ENCODE data around the gene ALG1. TPM values are rescaled to one million over a fixed set of nuclear protein-coding genes. Genes with fewer than 3 reads are reported as not detected.

ALG1 gene
- total and polyA plus RNA-seq, 2 of the 13 experiments (the other 11 are each of a cell fraction or from before 2014, with no cell fraction given), result 43.3 to 75.6 TPM

DNA sequence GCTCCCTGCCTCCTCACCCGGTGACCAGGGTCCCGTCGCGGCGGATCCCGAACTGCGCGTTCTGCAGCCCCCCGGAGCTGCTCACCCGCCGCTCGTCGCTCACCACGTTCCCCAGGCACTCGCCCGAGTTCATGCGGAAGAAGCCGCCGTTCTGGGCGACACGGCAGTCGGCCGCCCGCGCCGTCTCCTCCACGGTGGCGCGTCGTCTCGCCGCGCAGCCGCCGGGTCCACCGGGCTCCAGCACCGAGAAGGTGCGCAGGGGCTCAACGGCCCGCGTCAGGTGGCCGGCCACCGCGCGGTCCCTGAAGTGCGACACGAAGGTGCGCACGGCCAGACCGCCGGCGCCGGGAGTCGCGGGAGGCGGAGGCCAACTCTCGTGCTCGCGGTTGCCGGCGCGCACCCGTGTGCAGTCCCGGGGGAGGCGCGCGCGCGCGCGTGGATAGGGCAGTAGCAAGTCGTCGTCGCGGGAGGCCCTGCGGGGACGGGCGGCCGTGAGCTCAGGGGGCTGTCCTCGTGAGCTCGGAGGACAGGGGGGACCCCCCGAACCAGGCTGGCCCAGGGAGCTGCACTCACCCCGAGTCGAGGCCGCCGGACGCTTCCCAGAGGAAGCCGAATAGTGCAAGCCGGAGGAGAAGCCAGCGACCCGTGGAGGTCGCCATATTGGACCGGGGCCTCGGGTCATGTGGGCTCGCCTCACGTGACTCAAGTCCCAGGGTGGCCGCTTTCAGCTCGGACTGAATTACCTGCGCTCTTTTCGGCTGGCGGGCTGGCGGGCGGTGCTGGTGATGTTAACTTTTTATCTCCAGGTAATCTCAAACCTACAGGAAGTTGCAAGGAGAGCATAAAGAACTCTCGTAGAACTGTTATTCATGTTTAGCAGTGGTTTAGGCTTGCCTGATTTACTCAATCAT is 38.1 kb upstream of the ALG1 start, which contains the start of gene NAGPA (continued):
- TF ChIP-seq, protein P1, sequence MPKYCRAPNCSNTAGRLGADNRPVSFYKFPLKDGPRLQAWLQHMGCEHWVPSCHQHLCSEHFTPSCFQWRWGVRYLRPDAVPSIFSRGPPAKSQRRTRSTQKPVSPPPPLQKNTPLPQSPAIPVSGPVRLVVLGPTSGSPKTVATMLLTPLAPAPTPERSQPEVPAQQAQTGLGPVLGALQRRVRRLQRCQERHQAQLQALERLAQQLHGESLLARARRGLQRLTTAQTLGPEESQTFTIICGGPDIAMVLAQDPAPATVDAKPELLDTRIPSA (CRISPR knock-in tag; IDR thresholded peaks at IDR 0.05; ENCODE audit: borderline replicate concordance), result peak; percentile 82; the same call in 1 of the 2 replicates
- TF ChIP-seq NONO (IDR thresholded peaks at IDR 0.05) (no peak), NONO (CRISPR knock-in tag; conservative IDR thresholded peaks at IDR 0.05) (peak; percentile 94), ZNF562 (CRISPR knock-in tag; IDR thresholded peaks at IDR 0.05; ENCODE audit: borderline replicate concordance) (peak; percentile 71; the same call in 1 of the 2 replicates), ZNF282 (IDR thresholded peaks at IDR 0.05; ENCODE audit: partially characterized antibody) (no peak), ZNF337 (CRISPR knock-in tag; IDR thresholded peaks at IDR 0.05; ENCODE audit: borderline replicate concordance, low read depth) (0 out of 2 replicates have a peak, but pooled peaks have one; percentile 15), POLR2G (IDR thresholded peaks at IDR 0.05; ENCODE audit: low read depth, low read length) (peak; percentile 87), STAG1 (CRISPR knock-in tag; IDR thresholded peaks at IDR 0.05) (peak; percentile 17; the same call in 1 of the 2 replicates)
- TF ChIP-seq, protein P2, sequence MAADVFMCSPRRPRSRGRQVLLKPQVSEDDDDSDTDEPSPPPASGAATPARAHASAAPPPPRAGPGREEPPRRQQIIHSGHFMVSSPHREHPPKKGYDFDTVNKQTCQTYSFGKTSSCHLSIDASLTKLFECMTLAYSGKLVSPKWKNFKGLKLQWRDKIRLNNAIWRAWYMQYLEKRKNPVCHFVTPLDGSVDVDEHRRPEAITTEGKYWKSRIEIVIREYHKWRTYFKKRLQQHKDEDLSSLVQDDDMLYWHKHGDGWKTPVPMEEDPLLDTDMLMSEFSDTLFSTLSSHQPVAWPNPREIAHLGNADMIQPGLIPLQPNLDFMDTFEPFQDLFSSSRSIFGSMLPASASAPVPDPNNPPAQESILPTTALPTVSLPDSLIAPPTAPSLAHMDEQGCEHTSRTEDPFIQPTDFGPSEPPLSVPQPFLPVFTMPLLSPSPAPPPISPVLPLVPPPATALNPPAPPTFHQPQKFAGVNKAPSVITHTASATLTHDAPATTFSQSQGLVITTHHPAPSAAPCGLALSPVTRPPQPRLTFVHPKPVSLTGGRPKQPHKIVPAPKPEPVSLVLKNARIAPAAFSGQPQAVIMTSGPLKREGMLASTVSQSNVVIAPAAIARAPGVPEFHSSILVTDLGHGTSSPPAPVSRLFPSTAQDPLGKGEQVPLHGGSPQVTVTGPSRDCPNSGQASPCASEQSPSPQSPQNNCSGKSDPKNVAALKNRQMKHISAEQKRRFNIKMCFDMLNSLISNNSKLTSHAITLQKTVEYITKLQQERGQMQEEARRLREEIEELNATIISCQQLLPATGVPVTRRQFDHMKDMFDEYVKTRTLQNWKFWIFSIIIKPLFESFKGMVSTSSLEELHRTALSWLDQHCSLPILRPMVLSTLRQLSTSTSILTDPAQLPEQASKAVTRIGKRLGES (CRISPR knock-in tag; IDR thresholded peaks at IDR 0.05; ENCODE audit: borderline replicate concordance), result peak; percentile 88; the same call in 1 of the 2 replicates
- TF ChIP-seq, protein P3, sequence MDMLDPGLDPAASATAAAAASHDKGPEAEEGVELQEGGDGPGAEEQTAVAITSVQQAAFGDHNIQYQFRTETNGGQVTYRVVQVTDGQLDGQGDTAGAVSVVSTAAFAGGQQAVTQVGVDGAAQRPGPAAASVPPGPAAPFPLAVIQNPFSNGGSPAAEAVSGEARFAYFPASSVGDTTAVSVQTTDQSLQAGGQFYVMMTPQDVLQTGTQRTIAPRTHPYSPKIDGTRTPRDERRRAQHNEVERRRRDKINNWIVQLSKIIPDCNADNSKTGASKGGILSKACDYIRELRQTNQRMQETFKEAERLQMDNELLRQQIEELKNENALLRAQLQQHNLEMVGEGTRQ (IDR thresholded peaks at IDR 0.05; ENCODE audit: low read depth, low read length), result peak; percentile 99
- TF ChIP-seq, protein P3 (CRISPR knock-in tag; IDR thresholded peaks at IDR 0.05; ENCODE audit: borderline replicate concordance), result peak; percentile 99; the same call in 1 of the 2 replicates
- TF ChIP-seq, protein P4, sequence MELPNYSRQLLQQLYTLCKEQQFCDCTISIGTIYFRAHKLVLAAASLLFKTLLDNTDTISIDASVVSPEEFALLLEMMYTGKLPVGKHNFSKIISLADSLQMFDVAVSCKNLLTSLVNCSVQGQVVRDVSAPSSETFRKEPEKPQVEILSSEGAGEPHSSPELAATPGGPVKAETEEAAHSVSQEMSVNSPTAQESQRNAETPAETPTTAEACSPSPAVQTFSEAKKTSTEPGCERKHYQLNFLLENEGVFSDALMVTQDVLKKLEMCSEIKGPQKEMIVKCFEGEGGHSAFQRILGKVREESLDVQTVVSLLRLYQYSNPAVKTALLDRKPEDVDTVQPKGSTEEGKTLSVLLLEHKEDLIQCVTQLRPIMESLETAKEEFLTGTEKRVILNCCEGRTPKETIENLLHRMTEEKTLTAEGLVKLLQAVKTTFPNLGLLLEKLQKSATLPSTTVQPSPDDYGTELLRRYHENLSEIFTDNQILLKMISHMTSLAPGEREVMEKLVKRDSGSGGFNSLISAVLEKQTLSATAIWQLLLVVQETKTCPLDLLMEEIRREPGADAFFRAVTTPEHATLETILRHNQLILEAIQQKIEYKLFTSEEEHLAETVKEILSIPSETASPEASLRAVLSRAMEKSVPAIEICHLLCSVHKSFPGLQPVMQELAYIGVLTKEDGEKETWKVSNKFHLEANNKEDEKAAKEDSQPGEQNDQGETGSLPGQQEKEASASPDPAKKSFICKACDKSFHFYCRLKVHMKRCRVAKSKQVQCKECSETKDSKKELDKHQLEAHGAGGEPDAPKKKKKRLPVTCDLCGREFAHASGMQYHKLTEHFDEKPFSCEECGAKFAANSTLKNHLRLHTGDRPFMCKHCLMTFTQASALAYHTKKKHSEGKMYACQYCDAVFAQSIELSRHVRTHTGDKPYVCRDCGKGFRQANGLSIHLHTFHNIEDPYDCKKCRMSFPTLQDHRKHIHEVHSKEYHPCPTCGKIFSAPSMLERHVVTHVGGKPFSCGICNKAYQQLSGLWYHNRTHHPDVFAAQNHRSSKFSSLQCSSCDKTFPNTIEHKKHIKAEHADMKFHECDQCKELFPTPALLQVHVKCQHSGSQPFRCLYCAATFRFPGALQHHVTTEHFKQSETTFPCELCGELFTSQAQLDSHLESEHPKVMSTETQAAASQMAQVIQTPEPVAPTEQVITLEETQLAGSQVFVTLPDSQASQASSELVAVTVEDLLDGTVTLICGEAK (IDR thresholded peaks at IDR 0.05), result no peak
- TF ChIP-seq, protein P4 (CRISPR knock-in tag; IDR thresholded peaks at IDR 0.05), result peak; percentile 78; the same call in 1 of the 2 replicates
